ENCODE results near the gene LRRC3.

LRRC3 gene

DNA sequence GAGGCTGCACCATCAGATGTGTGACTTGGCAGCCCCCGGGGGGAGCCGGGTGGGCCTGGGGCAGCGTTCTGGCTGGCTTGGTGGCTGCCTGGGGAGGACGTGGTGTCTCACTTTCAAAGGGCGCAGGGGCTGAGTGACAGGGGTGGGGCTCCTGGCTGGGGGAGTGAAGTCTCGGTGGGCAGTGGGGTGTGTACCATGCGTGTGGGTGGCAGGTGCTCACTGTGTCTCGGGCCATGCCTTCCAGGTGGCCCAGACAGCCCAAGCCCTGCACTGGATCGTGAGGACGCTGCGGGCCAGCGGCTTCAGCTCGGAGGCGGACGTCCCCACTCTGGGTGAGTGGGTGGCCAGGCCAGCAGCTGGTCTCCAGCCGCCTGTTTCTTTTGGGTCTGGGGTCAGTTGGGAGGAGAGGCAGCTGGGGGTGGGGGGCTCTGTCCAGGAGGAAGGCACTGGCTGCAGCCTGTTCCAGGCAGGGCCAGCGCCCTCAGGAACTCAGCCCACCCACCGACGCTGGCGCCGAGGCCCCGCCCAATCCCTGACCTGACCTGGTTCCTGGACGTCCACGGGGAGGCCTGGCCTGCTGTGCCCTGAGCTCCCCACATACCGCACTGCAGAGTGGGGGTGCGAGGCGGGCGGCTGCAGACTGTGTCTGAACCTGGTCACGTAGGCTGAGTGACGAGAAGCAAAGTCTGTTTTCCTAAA, 30.6 kb upstream of the LRRC3 start:
- DNase-seq (ENCODE audit: low read depth): no peak

- no peak for DNase-seq (ENCODE audit: low read depth)
Measured at GRCh38 chr21:44425307-44425894, 29.9 kb upstream of the LRRC3 start.

DNA sequence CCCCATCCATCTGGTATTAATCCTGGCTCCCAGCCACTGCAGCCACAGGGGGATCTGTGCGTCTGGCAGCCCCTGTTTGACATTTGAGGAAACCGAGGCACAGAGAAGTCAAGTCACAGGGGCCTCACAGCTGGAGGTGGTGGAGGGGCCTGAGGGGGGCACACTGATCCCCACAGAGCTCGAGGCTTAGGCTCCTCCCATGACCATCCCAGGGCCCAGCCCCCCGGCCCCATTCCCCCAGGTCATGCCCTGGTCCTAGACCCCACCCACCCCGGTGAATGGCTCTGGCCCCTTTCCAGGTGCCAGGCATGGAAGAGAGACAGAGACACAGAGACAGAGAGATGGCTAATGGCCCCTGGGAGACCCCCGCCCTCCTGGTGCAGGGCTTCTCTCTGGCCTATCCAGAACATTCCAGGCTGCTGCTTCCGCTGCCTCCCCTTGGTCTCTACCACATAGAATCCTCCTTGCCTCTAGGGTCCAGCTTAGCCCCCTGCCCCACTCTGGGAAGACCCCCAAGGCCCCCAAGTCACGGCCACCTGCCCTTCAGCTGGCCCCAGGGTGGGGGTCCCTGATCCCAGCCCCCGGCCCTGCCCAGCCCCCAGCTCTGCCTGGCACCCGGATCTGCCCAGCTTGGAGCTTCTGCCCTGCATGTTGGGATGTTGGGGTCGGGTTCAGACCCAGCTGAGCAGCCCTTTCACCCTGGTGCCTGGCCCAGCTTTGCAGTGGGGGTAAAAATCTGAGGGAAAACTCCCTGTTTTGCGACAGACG, 29.2 kb upstream of the LRRC3 start:
- DNase-seq (ENCODE audit: low read depth): no peak

- DNase-seq (ENCODE audit: low read depth): no peak
Measured at GRCh38 chr21:44426663-44427191, 28.6 kb upstream of the LRRC3 start.

DNA sequence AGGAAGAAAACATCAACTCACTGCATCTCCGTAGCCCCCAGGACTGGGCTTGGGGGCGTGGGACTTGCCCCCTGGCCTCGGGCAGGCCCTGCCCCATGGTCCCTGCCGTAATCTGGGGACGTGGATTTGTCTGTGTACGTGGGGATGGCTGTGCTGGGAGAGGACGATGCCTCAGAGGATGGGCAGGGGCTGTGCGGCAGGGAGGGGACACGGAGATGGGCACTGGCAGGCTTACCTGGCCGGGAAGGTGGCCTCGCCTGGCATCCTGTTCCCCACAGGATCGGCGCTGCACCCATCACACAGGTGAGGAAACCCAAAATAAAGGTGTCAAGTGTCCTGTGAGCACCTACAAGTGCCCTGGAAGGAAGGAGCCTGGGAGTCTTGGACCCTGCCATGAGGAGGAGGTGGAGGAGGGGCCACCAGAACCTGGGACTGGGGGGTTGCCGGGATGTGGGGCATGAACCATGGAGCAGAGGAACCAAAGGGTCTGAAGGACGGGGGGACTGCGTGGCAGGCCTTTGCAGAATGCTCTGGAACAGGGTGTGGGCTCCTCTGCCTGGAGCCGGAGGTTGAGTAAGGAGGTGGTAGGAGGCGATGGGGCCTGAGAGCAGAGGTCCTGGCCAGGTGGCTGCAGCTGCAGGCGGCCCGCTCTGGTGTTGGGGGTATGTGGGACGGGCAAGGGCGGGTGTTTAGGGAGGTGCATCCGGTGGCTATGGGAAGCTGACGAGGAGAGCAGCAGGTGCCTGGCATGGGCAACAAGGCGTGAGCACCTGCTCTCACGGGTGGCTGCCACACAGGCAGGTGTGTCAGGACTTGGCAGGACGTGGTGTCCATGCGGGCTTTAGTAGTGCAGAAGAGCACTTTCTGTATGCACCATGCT, 27.8 kb upstream of the LRRC3 start:
- no peak for DNase-seq (ENCODE audit: low read depth)

- DNase-seq (ENCODE audit: low read depth): no peak
Measured at GRCh38 chr21:44428281-44428960, 26.9 kb upstream of the LRRC3 start.

- no peak for DNase-seq (ENCODE audit: low read depth)
Measured at GRCh38 chr21:44429894-44430293, 25.4 kb upstream of the LRRC3 start.

- DNase-seq (ENCODE audit: low read depth): no peak
Measured at GRCh38 chr21:44431300-44431699, 24.0 kb upstream of the LRRC3 start.

DNA sequence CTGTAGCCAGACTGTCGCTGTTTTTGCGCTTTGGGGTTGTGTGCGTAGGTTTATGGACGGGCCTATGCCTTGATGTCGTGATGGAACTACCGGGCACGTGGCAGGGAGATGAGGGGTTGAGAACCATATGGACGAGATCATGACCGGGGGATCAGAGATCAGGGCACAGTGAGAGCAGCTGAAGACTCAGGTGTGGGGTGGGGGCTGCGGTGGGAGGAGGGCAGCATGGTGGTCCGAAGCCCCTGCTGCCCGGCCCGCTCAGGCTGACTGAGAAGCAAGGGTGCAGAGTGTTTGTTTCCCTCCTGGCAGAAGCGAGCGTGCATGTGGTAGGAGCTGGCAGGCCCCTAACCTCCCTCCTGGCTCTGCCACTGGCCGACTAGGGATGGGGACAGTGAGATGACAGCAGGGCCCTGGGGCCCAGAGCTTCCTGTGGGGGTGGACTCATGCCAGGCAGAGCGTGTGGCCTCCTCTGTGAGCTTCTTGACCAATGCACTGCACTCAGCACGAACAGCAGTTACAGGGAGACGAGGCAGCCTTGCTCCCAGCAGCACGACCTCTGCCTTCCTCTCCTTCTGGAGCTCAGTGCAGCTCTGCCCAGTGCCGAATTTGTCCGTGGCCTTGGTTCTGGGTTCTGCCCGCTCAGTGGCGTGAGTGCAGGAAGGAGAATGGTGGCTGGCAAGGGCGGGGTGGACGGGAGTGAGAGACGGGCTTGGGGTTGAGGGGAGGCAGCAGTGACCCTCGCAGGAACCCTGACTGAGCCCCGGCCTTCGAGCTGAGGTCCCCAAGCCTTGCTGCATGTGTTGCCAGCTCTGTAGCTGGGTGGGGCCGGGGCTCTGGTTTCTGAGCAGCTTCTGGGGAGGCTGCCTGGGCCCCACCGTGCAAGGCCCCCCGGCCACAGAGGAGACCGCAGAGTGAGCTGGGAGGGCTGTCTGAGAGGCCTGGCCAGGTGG, 22.2 kb upstream of the LRRC3 start:
- no peak for DNase-seq (ENCODE audit: low read depth)

DNA sequence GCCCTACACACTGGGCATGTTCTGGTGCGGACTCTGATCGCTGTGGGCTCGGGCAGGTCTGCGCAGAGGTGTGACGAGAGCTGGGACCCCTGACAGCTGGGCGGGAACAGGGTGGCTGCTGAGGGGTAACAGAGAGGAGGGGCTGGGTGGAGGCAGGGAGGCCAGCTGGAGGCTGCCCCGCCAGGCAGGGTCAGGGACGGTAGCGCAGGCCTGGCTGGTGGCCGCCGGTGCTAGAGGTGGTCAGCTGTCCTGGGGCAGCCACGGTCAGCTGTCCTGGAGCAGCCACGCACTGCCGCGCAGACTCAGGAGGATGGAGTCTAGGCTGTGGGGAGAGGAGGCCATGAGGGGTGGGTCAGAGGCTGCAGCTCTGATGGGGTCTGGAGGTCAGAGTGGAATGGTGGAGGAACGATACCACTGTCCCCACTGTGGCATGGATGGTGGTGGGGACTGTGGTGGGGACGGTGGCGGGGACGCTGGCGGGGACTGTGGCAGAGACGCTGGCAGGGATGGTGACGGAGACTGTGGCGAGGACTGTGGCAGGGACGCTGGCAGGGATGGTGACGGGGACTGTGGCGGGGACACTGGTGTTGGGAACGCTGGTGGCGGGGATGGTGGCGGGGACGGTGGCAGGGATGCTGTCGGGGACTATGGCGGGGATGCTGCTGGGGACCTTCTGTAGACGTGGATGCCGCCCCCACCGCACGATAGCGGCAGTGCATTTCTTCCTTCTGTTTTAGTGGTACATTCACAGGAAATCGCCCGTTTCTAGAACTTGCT, 21.3 kb upstream of the LRRC3 start:
- no peak for DNase-seq (ENCODE audit: low read depth)

DNA sequence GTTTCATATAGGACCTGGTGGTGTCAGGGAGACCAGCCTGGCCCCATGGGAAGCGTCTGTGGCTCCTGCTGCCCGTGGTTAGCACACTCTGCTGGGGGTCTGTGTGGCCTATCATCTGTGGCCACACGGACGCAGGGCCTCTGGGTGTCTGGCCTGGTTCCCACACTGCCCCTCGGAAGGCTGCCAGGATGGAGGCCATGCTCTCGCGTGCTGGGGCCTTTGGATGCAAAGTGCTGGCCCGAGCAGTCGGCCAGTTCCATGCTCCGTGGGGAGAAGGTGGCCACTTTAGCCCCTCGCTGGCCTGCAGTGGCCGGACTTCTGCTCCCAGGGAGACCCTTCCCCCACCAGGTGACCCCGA, 20.8 kb upstream of the LRRC3 start:
- no peak for DNase-seq (ENCODE audit: low read depth)

GRCh38 chr21:44434936-44435635, 20.2 kb upstream of the LRRC3 start:
- no peak for DNase-seq (ENCODE audit: low read depth)

- no peak for DNase-seq (ENCODE audit: low read depth)
Measured at GRCh38 chr21:44436111-44436611, 19.1 kb upstream of the LRRC3 start.

DNA sequence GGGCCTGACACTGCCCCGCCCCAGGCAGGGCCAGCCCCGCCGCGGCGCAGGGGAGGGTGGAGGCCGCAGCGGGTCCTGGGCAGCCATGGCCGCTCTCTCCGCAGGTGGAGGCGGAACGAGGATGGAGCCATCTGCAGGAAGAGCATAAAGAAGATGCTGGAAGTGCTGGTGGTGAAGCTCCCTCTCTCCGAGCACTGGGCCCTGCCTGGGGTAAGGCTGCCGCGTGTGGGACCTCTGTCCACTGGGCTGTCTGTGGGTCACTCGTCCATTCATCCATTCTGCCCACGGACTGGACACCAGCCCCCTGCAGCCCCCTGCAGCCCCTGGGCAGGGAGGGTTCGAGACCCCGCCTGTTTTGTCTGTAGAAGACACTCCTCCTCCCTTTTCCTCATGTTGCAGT, 18.4 kb upstream of the LRRC3 start:
- DNase-seq (ENCODE audit: low read depth): no peak

GRCh38 chr21:44437371-44437695, 18.0 kb upstream of the LRRC3 start:
- no peak for DNase-seq (ENCODE audit: low read depth)

GRCh38 chr21:44437696-44438431, 17.4 kb upstream of the LRRC3 start:
- no peak for DNase-seq (ENCODE audit: low read depth)

DNA sequence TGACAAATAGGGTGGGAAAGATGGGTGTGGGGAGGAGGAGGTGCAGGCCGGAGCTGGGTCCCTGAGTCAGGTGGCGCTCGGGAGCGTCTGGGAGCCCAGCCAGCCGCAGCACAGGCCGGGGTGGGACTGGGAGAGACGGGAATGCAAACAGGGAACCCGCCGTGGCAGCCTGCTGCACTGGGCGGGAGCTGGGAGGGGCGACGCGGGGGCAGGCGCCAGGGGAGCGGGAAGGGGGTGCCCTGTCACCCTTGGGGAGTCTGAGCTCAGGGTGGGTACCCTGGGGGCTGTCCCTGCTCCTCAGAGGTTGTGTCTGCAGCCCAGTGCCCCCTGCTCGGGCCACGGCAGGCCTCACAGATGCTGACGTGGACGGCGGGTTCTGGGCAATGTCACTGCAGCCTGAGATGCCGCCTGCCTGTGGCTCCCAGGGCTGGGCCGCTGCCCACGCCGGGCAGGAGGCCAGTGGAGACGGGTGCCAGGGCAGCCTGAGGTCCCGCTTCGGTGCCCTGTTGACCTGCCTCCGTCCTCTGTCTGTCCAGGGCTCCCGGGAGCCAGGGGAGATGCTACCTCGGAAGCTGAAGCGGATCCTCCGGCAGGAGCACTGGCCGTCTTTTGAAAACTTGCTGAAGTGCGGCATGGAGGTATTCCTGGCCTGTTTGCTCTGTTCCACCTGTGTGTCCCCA, 16.6 kb upstream of the LRRC3 start:
- DNase-seq (ENCODE audit: low read depth): no peak

- no peak for DNase-seq (ENCODE audit: low read depth)
Measured at GRCh38 chr21:44439211-44439600, 16.1 kb upstream of the LRRC3 start.

Data from fibroblast of the conjunctiva (primary cell).